Right lung (tissue), 5 donors: ENCODE measurements around the gene DISC1. TPM values are rescaled to one million over a fixed set of nuclear protein-coding genes. Genes with fewer than 3 reads are reported as not detected.
"Not testable (repeated sequence)": the region's sequence is repeated elsewhere in the genome, so short reads cannot be mapped to it uniquely, and the experiment has no call there.

Experiments used
- DNase-seq, 2 donors: peaks; one replicate each; pipeline ENCODE4 v3.0.0-alpha.2; 2013
- polyA plus RNA-seq, 5 donors: library from polyadenylated mRNA; unstranded; fragments of 120-200 nt; gene quantifications; one replicate each; pipeline versions ENCODE4 v1.2.1 to v1.2.3, GENCODE V29; 2013; ENCODE audit warnings: inconsistent platforms in 1 of 5, low replicate concordance in 1 of 5; ENCODE audit not compliant: insufficient read length in 5 of 5, insufficient read depth in 1 of 5

Gene DISC1
- polyA plus RNA-seq, 5 donors, result 7.8 to 11.4 (median 9.7) TPM

- no peak for DNase-seq
Measured at GRCh38 chr1:231605149-231606100, 21.2 kb upstream of the DISC1 start.

GRCh38 chr1:231606712-231607111 is 19.9 kb upstream of the DISC1 start:
- no peak for DNase-seq

- DNase-seq, result no peak
Measured at GRCh38 chr1:231610388-231610787, 16.2 kb upstream of the DISC1 start.

GRCh38 chr1:231611111-231611510 is 15.5 kb upstream of the DISC1 start:
- DNase-seq, result no peak

- no peak for DNase-seq
Measured at GRCh38 chr1:231611851-231612250, 14.7 kb upstream of the DISC1 start.

GRCh38 chr1:231612393-231613089 is 14.0 kb upstream of the DISC1 start:
- no peak for DNase-seq

GRCh38 chr1:231613419-231614349 is 12.9 kb upstream of the DISC1 start:
- no peak for DNase-seq

- no peak for DNase-seq
Measured at GRCh38 chr1:231616667-231617066, 9.9 kb upstream of the DISC1 start.

GRCh38 chr1:231618609-231619256 is 7.9 kb upstream of the DISC1 start:
- DNase-seq, result no peak

GRCh38 chr1:231619257-231619634 is 7.3 kb upstream of the DISC1 start:
- no peak for DNase-seq

- DNase-seq, result not testable (repeated sequence)
Measured at GRCh38 chr1:231625042-231625441, 1.5 kb upstream of the DISC1 start.

GRCh38 chr1:231625975-231626534 is 535 bp upstream of the DISC1 start:
- no peak for DNase-seq

- peak; percentile 56 to 66 for DNase-seq
Measured at GRCh38 chr1:231626951-231627614, 493 bp downstream of the DISC1 start.

- no peak for DNase-seq
Measured at GRCh38 chr1:231628207-231628876, 1.8 kb downstream of the DISC1 start.

GRCh38 chr1:231629132-231629531 is 2.5 kb downstream of the DISC1 start:
- no peak for DNase-seq

- DNase-seq, result no peak
Measured at GRCh38 chr1:231630558-231631205, 4.1 kb downstream of the DISC1 start.

GRCh38 chr1:231631717-231632116 is 5.1 kb downstream of the DISC1 start:
- no peak for DNase-seq

GRCh38 chr1:231632119-231632518 is 5.5 kb downstream of the DISC1 start:
- no peak for DNase-seq

GRCh38 chr1:231634323-231635013 is 7.9 kb downstream of the DISC1 start:
- no peak for DNase-seq
